Adrenal gland (tissue), 5 donors: ENCODE data around the gene IGFBP4.

Source experiments
- POLR2A ChIP-seq, 2 donors: fragments of 450-650 bp; IDR thresholded peaks; one replicate each; pipeline ENCODE4 v1.6.1; 2017; ENCODE audit warnings: antibody characterized with exemption in 2 of 2, mild to moderate bottlenecking in 2 of 2, moderate library complexity in 1 of 2
- TF ChIP-seq, protein P1 (sequence below), 6 experiments: fragments of 450-650 bp in 4 of 6; fragments of 200-600 bp in 2 of 6; sonication (generic) in 1 of 6; IDR thresholded peaks; 1 replicate in 5 of 6; 2 replicates in 1 of 6; pipeline versions ENCODE4 v1.5.1 to v1.8.0; 2016 to 2021; ENCODE audit warnings: antibody characterized with exemption in 6 of 6, mild to moderate bottlenecking in 2 of 6, moderate library complexity in 1 of 6
- donor health status: DM: no; HTN: no; CAD: no.

DNA sequence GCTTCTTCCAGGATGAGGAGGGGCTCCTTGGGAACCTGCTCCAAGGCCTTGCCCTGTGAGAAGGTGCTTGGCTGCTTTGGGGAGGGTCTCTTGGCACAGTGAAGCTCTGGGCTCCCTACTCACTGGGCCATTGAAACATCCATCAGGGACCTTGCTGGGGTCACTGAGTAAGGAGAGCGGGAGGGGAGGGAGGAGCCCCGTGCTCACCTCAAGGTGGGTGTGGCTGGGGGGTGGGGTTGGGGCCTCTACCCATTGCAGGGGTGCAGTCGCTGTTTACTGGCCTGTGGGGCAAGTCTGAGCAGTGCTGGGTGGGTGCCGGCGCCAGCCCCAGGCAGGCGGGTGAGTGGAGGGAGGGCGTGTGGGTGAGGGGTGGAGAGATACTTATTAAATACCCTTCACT, 48.2 kb downstream of the IGFBP4 start:
- TF ChIP-seq, protein P1, sequence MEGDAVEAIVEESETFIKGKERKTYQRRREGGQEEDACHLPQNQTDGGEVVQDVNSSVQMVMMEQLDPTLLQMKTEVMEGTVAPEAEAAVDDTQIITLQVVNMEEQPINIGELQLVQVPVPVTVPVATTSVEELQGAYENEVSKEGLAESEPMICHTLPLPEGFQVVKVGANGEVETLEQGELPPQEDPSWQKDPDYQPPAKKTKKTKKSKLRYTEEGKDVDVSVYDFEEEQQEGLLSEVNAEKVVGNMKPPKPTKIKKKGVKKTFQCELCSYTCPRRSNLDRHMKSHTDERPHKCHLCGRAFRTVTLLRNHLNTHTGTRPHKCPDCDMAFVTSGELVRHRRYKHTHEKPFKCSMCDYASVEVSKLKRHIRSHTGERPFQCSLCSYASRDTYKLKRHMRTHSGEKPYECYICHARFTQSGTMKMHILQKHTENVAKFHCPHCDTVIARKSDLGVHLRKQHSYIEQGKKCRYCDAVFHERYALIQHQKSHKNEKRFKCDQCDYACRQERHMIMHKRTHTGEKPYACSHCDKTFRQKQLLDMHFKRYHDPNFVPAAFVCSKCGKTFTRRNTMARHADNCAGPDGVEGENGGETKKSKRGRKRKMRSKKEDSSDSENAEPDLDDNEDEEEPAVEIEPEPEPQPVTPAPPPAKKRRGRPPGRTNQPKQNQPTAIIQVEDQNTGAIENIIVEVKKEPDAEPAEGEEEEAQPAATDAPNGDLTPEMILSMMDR (IDR thresholded peaks at IDR 0.05), result no peak
- no peak for TF ChIP-seq POLR2A (IDR thresholded peaks at IDR 0.05)
